ENCODE measurements around the gene ARHGAP22.

GRCh38 chr10:48491392-48492139 lies 113.3 kb downstream of the ARHGAP22 start:
- TF ChIP-seq SIN3A (IDR thresholded peaks at IDR 0.05; ENCODE audit: low read depth) (no peak), CTCF (IDR thresholded peaks at IDR 0.05 in 2 of 3, conservative IDR thresholded peaks at IDR 0.05 in 1 of 3; ENCODE audit: borderline replicate concordance in 1 of 3, insufficient read depth in 1 of 3, low read depth in 2 of 3, low read length in 2 of 3) (no peak)

Data from HCT116 (cell line).